ENCODE measurements around the gene SLC29A3.

SLC29A3 gene

GRCh38 chr10:71338728-71339495 lies 19.9 kb downstream of the SLC29A3 start:
- no peaks in the 10 kb centered on the region for H3K27me3 ChIP-seq (ENCODE audit: insufficient read depth, low read length, poor library complexity)
- no peaks in the 10 kb centered on the region for H3K79me1 ChIP-seq (ENCODE audit: low read length)
- no peak overlapping the region for H3K23ac ChIP-seq (ENCODE audit: low read length)
- peaks cover 3% of the 10 kb centered on the region for H3K4me1 ChIP-seq (ENCODE audit: control insufficient read depth, low read depth, low read length)
- H3K18ac ChIP-seq (ENCODE audit: low read length) = no peak overlapping the region
- no CpG with 5 or more reads among the region's 13 CpGs for WGBS (ENCODE audit: extremely low coverage, insufficient coverage, low lambda C conversion rate)
- no peak overlapping the region for H3K4me3 ChIP-seq (ENCODE audit: low read length)
- no peak overlapping the region for H3K9ac ChIP-seq (ENCODE audit: low read length)
- no peaks in the 10 kb centered on the region for H3K79me2 ChIP-seq (ENCODE audit: control insufficient read depth, insufficient read depth, low read length)
- H3K4me2 ChIP-seq (ENCODE audit: low read length) = no peak overlapping the region
- H3K36me3 ChIP-seq (ENCODE audit: control insufficient read depth, insufficient read depth, low read length) = no peaks in the 10 kb centered on the region
- no peak overlapping the region for H3K27ac ChIP-seq (ENCODE audit: low read depth, low read length)
- no peak overlapping the region for H3K4ac ChIP-seq (ENCODE audit: low read depth, low read length)
- H4K8ac ChIP-seq (ENCODE audit: low read depth, low read length) = no peak overlapping the region
- no peak overlapping the region for H2BK120ac ChIP-seq (ENCODE audit: low read depth, low read length)
- no peak overlapping the region for H2BK15ac ChIP-seq (replicated peaks; ENCODE audit: low read depth)
- no peak overlapping the region for H2AK5ac ChIP-seq (ENCODE audit: low read length)
- H2BK5ac ChIP-seq (ENCODE audit: low read length) = no peak overlapping the region
- peak overlapping the region; percentile 7 for H3K56ac ChIP-seq (ENCODE audit: low read length)
- no peak overlapping the region for H4K5ac ChIP-seq (ENCODE audit: low read length)
- DNase-seq = peak; percentile 13

- Histone ChIP-seq H3K27ac (ENCODE audit: low read depth, low read length) (no peak overlapping the region), H3K36me3 (ENCODE audit: control insufficient read depth, insufficient read depth, low read length) (no peaks in the 10 kb centered on the region)
Observed at GRCh38 chr10:71339796-71340589, 20.9 kb downstream of the SLC29A3 start.

GRCh38 chr10:71342573-71343391 lies 23.7 kb downstream of the SLC29A3 start:
- H4K8ac ChIP-seq (ENCODE audit: low read depth, low read length) = no peak overlapping the region
- no peak overlapping the region for H3K4ac ChIP-seq (ENCODE audit: low read depth, low read length)
- no peak for DNase-seq
- no peaks in the 10 kb centered on the region for H3K4me1 ChIP-seq (ENCODE audit: control insufficient read depth, low read depth, low read length)
- no peak overlapping the region for H3K18ac ChIP-seq (ENCODE audit: low read length)
- no peak overlapping the region for H3K23ac ChIP-seq (ENCODE audit: low read length)
- no peak overlapping the region for H3K56ac ChIP-seq (ENCODE audit: low read length)
- H2AK5ac ChIP-seq (ENCODE audit: low read length) = no peak overlapping the region
- no peak overlapping the region for H3K4me2 ChIP-seq (ENCODE audit: low read length)
- no peaks in the 10 kb centered on the region for H3K27me3 ChIP-seq (ENCODE audit: insufficient read depth, low read length, poor library complexity)
- no peaks in the 10 kb centered on the region for H3K79me1 ChIP-seq (ENCODE audit: low read length)
- no peaks in the 10 kb centered on the region for H3K79me2 ChIP-seq (ENCODE audit: control insufficient read depth, insufficient read depth, low read length)
- H3K27ac ChIP-seq (ENCODE audit: low read depth, low read length) = no peak overlapping the region
- H3K4me3 ChIP-seq (ENCODE audit: low read length) = no peak overlapping the region
- WGBS (ENCODE audit: extremely low coverage, insufficient coverage, low lambda C conversion rate) = no CpG with 5 or more reads among the region's 8 CpGs
- no peak overlapping the region for H3K9ac ChIP-seq (ENCODE audit: low read length)
- no peak overlapping the region for H4K5ac ChIP-seq (ENCODE audit: low read length)
- H2BK15ac ChIP-seq (replicated peaks; ENCODE audit: low read depth) = no peak overlapping the region
- no peak overlapping the region for H2BK5ac ChIP-seq (ENCODE audit: low read length)
- no peak overlapping the region for H2BK120ac ChIP-seq (ENCODE audit: low read depth, low read length)
- no peaks in the 10 kb centered on the region for H3K36me3 ChIP-seq (ENCODE audit: control insufficient read depth, insufficient read depth, low read length)

More at GRCh38 chr10:71339796-71340589, 20.9 kb downstream of the SLC29A3 start:
- Histone ChIP-seq H3K4me2 (ENCODE audit: low read length) (no peak overlapping the region), H2AK5ac (ENCODE audit: low read length) (no peak overlapping the region), H3K9ac (ENCODE audit: low read length) (no peak overlapping the region), H3K79me2 (ENCODE audit: control insufficient read depth, insufficient read depth, low read length) (no peaks in the 10 kb centered on the region), H4K8ac (ENCODE audit: low read depth, low read length) (no peak overlapping the region), H3K18ac (ENCODE audit: low read length) (no peak overlapping the region), H3K79me1 (ENCODE audit: low read length) (no peaks in the 10 kb centered on the region), H3K56ac (ENCODE audit: low read length) (no peak overlapping the region), H2BK5ac (ENCODE audit: low read length) (no peak overlapping the region), H3K23ac (ENCODE audit: low read length) (no peak overlapping the region), H3K27me3 (ENCODE audit: insufficient read depth, low read length, poor library complexity) (no peaks in the 10 kb centered on the region), H3K4ac (ENCODE audit: low read depth, low read length) (no peak overlapping the region), H3K4me1 (ENCODE audit: control insufficient read depth, low read depth, low read length) (peaks cover 3% of the 10 kb centered on the region), H2BK15ac (replicated peaks; ENCODE audit: low read depth) (no peak overlapping the region), H4K5ac (ENCODE audit: low read length) (no peak overlapping the region), H2BK120ac (ENCODE audit: low read depth, low read length) (no peak overlapping the region), H3K4me3 (ENCODE audit: low read length) (no peak overlapping the region)
- WGBS (ENCODE audit: extremely low coverage, insufficient coverage, low lambda C conversion rate) = no CpG with 5 or more reads among the region's 10 CpGs
- DNase-seq = peak; percentile 69

- Histone ChIP-seq H2BK120ac (ENCODE audit: low read depth, low read length) (no peak overlapping the region), H2AK5ac (ENCODE audit: low read length) (no peak overlapping the region), H3K56ac (ENCODE audit: low read length) (no peak overlapping the region), H4K8ac (ENCODE audit: low read depth, low read length) (no peak overlapping the region), H3K4ac (ENCODE audit: low read depth, low read length) (no peak overlapping the region), H3K18ac (ENCODE audit: low read length) (no peak overlapping the region), H3K79me2 (ENCODE audit: control insufficient read depth, insufficient read depth, low read length) (no peaks in the 10 kb centered on the region), H3K4me2 (ENCODE audit: low read length) (no peak overlapping the region), H3K9ac (ENCODE audit: low read length) (no peak overlapping the region), H3K4me1 (ENCODE audit: control insufficient read depth, low read depth, low read length) (no peaks in the 10 kb centered on the region), H2BK15ac (replicated peaks; ENCODE audit: low read depth) (no peak overlapping the region), H2BK5ac (ENCODE audit: low read length) (no peak overlapping the region), H3K27ac (ENCODE audit: low read depth, low read length) (no peak overlapping the region), H3K27me3 (ENCODE audit: insufficient read depth, low read length, poor library complexity) (no peaks in the 10 kb centered on the region), H3K4me3 (ENCODE audit: low read length) (no peak overlapping the region), H3K36me3 (ENCODE audit: control insufficient read depth, insufficient read depth, low read length) (no peaks in the 10 kb centered on the region), H3K23ac (ENCODE audit: low read length) (no peak overlapping the region), H3K79me1 (ENCODE audit: low read length) (no peaks in the 10 kb centered on the region), H4K5ac (ENCODE audit: low read length) (no peak overlapping the region)
- WGBS (ENCODE audit: extremely low coverage, insufficient coverage, low lambda C conversion rate) = no CpG with 5 or more reads among the region's 5 CpGs
- no peak for DNase-seq
Observed at GRCh38 chr10:71343392-71343773, 24.3 kb downstream of the SLC29A3 start.

GRCh38 chr10:71344154-71344925 lies 25.3 kb downstream of the SLC29A3 start:
- DNase-seq = peak; percentile 11
- H3K79me1 ChIP-seq (ENCODE audit: low read length) = no peaks in the 10 kb centered on the region
- H3K4ac ChIP-seq (ENCODE audit: low read depth, low read length) = no peak overlapping the region
- H2BK15ac ChIP-seq (replicated peaks; ENCODE audit: low read depth) = no peak overlapping the region
- H3K4me1 ChIP-seq (ENCODE audit: control insufficient read depth, low read depth, low read length) = no peaks in the 10 kb centered on the region
- no peak overlapping the region for H3K4me3 ChIP-seq (ENCODE audit: low read length)
- H3K18ac ChIP-seq (ENCODE audit: low read length) = no peak overlapping the region
- H2AK5ac ChIP-seq (ENCODE audit: low read length) = no peak overlapping the region
- no peak overlapping the region for H3K4me2 ChIP-seq (ENCODE audit: low read length)
- H3K27ac ChIP-seq (ENCODE audit: low read depth, low read length) = no peak overlapping the region
- no peak overlapping the region for H4K5ac ChIP-seq (ENCODE audit: low read length)
- H3K36me3 ChIP-seq (ENCODE audit: control insufficient read depth, insufficient read depth, low read length) = no peaks in the 10 kb centered on the region
- H2BK5ac ChIP-seq (ENCODE audit: low read length) = no peak overlapping the region
- no peak overlapping the region for H3K56ac ChIP-seq (ENCODE audit: low read length)
- no peaks in the 10 kb centered on the region for H3K79me2 ChIP-seq (ENCODE audit: control insufficient read depth, insufficient read depth, low read length)
- H4K8ac ChIP-seq (ENCODE audit: low read depth, low read length) = no peak overlapping the region
- H3K27me3 ChIP-seq (ENCODE audit: insufficient read depth, low read length, poor library complexity) = no peaks in the 10 kb centered on the region
- H3K23ac ChIP-seq (ENCODE audit: low read length) = no peak overlapping the region
- no peak overlapping the region for H2BK120ac ChIP-seq (ENCODE audit: low read depth, low read length)
- WGBS (ENCODE audit: extremely low coverage, insufficient coverage, low lambda C conversion rate) = no CpG with 5 or more reads among the region's 9 CpGs
- H3K9ac ChIP-seq (ENCODE audit: low read length) = no peak overlapping the region

Data from mesendoderm (in vitro differentiated cells).